ENCODE measurements around the gene ZNF627.
"Not testable (repeated sequence)": the region's sequence is repeated elsewhere in the genome, so short reads cannot be mapped to it uniquely, and the experiment has no call there.

Gene ZNF627

GRCh38 chr19:11566164-11566563 lies 31.1 kb upstream of the ZNF627 start:
- DNase-seq (ENCODE audit: low read depth) = no peak
- no peak for TF ChIP-seq CTCF (conservative IDR thresholded peaks at IDR 0.05; ENCODE audit: low read length)
- no peak overlapping the region for H3K4me3 ChIP-seq (ENCODE audit: low read length)

- DNase-seq (ENCODE audit: low read depth) = no peak
- no peak for TF ChIP-seq CTCF (conservative IDR thresholded peaks at IDR 0.05; ENCODE audit: low read length)
Observed at GRCh38 chr19:11570039-11570462, 27.2 kb upstream of the ZNF627 start.

GRCh38 chr19:11573354-11573753 lies 23.9 kb upstream of the ZNF627 start:
- not testable (repeated sequence) for H3K4me3 ChIP-seq (ENCODE audit: low read length); DNase-seq (ENCODE audit: low read depth)

More at GRCh38 chr19:11570039-11570462, 27.2 kb upstream of the ZNF627 start:
- H3K4me3 ChIP-seq (ENCODE audit: low read length) = no peak overlapping the region

- H3K4me3 ChIP-seq (ENCODE audit: low read length); DNase-seq (ENCODE audit: low read depth): not testable (repeated sequence)
Observed at GRCh38 chr19:11573763-11574162, 23.5 kb upstream of the ZNF627 start.

GRCh38 chr19:11574689-11575088 lies 22.6 kb upstream of the ZNF627 start:
- no peak for DNase-seq (ENCODE audit: low read depth)
- TF ChIP-seq CTCF (conservative IDR thresholded peaks at IDR 0.05; ENCODE audit: low read length) = no peak
- H3K4me3 ChIP-seq (ENCODE audit: low read length) = no peak overlapping the region

GRCh38 chr19:11576227-11576626 lies 21.1 kb upstream of the ZNF627 start:
- no peak for TF ChIP-seq CTCF (conservative IDR thresholded peaks at IDR 0.05; ENCODE audit: low read length)
- H3K4me3 ChIP-seq (ENCODE audit: low read length) = no peak overlapping the region
- no peak for DNase-seq (ENCODE audit: low read depth)

GRCh38 chr19:11577451-11578257 lies 19.6 kb upstream of the ZNF627 start, which contains the start of gene ACP5:
TSS of gene ACP5 (minus strand) at chr19:11577645. CDS start at chr19:11577317, 328 bp downstream.
- no peak for DNase-seq (ENCODE audit: low read depth)
- H3K4me3 ChIP-seq (ENCODE audit: low read length) = no peak within 1 kb of the TSS; the same call in 1 of the 2 replicates

More at GRCh38 chr19:11577451-11578257, 19.6 kb upstream of the ZNF627 start, which contains the start of gene ACP5:
- TF ChIP-seq CTCF (conservative IDR thresholded peaks at IDR 0.05; ENCODE audit: low read length) = no peak

Data from AG10803 (cell line).